Measurements from ENCODE around the gene NFS1.

GRCh38 chr20:35724321-35725230, 25.4 kb upstream of the NFS1 start:
- TF ChIP-seq, protein P1, sequence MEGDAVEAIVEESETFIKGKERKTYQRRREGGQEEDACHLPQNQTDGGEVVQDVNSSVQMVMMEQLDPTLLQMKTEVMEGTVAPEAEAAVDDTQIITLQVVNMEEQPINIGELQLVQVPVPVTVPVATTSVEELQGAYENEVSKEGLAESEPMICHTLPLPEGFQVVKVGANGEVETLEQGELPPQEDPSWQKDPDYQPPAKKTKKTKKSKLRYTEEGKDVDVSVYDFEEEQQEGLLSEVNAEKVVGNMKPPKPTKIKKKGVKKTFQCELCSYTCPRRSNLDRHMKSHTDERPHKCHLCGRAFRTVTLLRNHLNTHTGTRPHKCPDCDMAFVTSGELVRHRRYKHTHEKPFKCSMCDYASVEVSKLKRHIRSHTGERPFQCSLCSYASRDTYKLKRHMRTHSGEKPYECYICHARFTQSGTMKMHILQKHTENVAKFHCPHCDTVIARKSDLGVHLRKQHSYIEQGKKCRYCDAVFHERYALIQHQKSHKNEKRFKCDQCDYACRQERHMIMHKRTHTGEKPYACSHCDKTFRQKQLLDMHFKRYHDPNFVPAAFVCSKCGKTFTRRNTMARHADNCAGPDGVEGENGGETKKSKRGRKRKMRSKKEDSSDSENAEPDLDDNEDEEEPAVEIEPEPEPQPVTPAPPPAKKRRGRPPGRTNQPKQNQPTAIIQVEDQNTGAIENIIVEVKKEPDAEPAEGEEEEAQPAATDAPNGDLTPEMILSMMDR (IDR thresholded peaks at IDR 0.05; ENCODE audit: low read depth, low read length) = no peak
- no peak for TF ChIP-seq EZH2phosphoT487 (IDR thresholded peaks at IDR 0.05; ENCODE audit: low read depth)
